Stimulated activated CD8-positive, alpha-beta memory T cell treated with anti-CD3 and anti-CD28 coated beads, Interleukin-4, amount 100 ng/mL, for 24 hours (primary cell): Measurements from ENCODE around the gene CSNK1E.

Source experiments
- DNase-seq: peaks from one replicate; pipeline ENCODE4 v3.0.0-alpha.2; 2020; ENCODE audit warnings: low read depth

Gene CSNK1E

GRCh38 chr22:38305471-38306448, 11.5 kb downstream of the CSNK1E start:
- no peak for DNase-seq

GRCh38 chr22:38304526-38304925, 12.7 kb downstream of the CSNK1E start:
- no peak for DNase-seq

- no peak for DNase-seq
Observed at GRCh38 chr22:38303974-38304373, 13.3 kb downstream of the CSNK1E start.

GRCh38 chr22:38302906-38303305, 14.3 kb downstream of the CSNK1E start:
- no peak for DNase-seq

- no peak for DNase-seq
Observed at GRCh38 chr22:38300946-38301345, 16.3 kb downstream of the CSNK1E start.

DNA sequence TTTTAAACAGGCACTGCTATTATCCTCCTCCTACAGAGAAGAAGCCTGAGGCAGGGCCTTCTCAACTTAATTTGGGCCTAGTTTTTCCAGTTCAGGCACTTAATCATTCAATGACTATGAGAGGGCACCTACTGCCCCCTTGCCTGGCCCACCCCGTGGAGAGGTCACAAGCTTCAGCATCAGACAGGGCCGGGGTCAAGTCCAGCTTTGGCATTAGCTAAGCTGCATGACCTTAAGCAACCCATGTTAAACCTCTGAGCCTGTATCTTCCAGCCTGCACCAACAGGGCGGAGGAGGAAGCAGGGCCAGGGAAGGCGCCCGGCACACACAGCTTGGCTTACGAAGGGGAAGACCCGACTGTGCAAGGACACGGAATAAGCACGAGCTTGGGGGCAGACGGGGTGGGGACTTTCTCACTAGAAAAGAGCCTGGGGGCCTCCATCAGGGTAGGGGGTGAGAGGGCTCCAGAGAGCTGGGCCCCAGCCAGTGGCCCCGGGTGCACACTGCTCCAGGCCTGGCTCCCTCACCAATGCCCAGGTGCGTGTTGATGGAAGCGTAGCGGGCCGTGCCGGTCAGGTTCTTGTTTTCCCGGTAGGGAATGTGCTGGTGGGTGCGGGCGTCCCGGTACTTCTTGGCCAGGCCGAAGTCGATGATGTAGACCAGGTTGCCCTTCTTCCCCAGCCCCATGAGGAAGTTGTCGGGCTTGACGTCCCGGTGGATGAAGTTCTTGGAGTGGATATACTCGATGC, 16.9 kb downstream of the CSNK1E start:
- DNase-seq = no peak

DNA sequence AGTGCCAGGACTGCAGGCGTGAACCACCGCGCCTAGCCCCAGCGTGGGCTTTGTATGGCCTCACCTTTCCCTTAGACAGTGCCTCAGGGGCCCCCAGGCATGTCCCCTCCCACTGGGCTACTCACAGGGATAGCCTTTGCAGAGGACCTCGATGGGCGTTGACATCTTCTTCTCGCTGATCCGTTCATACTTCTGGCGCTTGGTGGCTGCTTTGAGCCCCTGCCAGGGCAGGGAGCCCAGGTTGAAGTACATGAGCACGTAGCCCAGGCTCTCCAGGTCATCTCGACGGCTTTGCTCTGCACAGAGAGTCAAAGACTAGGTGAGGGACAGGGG, 17.5 kb downstream of the CSNK1E start:
- DNase-seq = no peak

DNA sequence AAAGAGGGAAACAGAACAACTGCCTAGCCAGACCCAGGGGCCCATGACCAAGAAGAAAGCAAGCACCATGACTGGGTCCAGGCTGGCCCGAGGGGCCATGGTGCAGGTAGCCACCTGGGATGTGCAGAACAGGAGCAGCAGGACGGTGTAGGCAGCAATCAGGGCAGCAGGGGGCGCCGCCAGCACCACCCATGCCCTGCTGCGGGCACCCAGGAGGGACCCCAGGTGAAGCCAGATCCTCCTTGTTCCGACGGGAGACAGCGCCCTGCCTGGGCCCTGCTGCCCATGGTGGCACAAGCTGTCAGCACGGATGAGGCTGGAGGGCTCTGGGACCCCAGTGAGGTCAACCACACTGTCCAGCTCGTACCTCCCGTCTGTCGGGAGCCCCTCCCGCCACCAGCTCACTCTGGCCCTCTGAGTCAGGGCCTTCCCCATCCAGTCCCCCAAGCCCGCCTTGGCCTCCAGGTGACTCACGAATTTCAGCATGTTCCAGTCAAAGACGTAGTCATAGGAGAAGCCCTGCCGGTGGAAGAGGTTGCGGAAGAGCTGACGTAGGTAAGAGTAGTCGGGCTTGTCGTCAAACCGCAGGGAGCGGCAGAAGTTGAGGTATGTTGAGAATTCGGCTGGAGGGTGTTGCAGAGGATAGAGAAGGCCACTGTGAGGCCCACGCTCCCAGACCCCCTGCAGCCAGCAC, 18.8 kb downstream of the CSNK1E start:
- no peak for DNase-seq

GRCh38 chr22:38296372-38296771, 20.9 kb downstream of the CSNK1E start:
- no peak for DNase-seq

GRCh38 chr22:38295863-38296262, 21.4 kb downstream of the CSNK1E start:
- no peak for DNase-seq

DNA sequence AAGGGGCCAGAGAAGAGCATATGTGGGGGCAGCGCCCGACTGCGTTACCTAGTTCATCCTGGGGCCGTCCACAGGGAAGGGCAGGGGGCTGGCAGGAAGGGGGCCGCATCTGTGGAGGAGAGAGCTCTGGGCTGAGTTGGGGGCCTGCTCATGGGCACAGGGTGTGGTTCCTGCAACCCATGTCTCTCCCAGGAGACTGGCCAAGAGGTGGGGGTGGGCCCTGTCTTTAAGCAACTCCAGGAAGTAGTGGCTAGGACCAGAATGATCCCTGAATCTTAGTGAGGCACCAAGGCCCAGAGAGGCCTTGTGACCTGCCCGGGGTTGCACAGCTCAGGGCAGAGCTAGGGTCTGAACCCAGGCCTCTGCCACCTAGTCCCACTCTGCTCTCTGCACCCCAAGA, 21.9 kb downstream of the CSNK1E start:
- DNase-seq = no peak

DNA sequence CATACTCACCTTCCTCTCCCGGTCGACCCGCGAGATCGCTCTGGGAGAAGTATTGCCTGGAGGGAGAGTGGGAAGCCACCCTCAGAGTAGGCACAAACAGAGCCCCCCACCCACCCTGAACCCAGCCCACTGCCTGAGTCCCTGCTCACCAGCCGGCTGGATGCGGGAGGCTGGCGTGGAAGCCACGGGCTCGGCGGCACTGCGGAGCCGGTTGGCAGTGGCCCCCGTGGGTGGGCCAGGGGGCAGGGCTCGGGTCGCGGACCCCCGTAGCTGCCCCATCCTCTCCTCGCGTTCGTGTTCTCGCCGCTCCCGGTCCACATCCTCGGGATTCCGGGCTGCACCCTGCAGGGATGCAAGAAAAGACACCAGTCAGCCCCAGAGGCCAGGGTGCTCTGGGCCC, 23.0 kb downstream of the CSNK1E start:
- no peak for DNase-seq

- no peak for DNase-seq
Observed at GRCh38 chr22:38292694-38293093, 24.5 kb downstream of the CSNK1E start.

DNA sequence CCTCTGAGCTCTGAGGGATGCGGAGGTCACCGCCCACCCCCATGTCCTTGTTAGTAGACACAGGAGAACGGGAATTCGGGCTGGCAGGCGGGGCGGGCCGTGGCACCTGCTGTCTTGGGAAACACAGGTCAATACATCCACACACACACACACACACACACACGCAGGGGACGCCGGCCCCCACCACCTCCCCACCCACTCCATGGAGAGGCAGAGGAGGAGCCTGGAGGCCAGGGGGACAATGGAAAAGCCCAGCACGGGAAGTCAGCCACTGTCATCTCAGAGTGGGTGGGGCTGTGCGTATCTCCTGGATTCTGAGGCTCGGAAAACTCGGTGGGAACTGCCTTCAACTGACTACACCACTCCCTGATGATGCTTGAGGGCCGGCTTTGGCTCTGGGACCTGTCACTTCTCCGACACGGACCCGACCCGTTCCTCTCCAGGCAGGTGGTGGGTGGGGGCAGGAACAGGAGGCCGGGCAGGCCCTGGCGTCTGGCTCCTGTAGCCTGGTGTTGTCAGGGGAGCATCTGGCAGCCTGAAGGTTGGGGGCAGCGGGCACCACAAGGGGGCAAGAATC, 25.9 kb downstream of the CSNK1E start:
- no peak for DNase-seq

DNA sequence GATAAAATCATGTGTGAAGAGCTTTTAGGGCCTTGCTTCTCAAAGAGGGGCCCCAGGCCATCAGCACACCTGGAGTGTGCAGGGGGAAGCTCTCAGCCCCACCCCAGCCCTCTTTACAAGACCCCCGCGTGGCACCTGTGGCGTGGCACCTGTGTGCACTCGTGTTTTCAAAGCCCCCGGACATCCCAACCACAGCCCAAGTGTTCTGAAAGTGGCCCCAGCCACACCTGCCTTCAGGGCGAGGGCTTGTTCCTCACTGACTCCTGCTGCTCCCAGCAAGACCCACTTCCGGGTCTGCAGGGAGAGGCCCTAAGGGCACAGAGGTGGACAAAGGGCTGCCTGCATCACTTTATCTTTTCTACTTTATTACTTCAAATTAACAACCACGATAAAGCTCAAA, 26.9 kb downstream of the CSNK1E start:
- no peak for DNase-seq

- no peak for DNase-seq
Observed at GRCh38 chr22:38289583-38290082, 27.6 kb downstream of the CSNK1E start.

GRCh38 chr22:38286915-38287669, 30.1 kb downstream of the CSNK1E start:
- DNase-seq = no peak

DNA sequence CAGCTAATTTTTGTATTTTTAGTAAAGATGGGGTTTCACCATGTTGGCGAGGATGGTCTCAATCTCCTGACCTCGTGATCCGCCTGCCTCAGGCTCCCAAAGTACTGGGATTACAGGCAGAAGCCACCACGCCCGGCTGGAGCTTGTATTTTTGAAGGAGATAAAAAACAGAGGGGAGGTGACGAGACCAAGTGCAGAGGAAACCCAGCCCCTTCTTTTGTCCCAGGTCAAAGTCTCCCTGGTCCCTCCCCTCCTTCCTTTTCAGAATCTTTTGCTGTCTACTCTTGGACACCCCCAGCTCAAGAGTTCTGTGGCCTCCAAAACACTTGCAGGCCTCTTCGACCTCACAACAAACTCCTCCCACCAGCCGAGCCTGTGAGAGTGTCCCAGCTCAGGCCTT, 32.2 kb downstream of the CSNK1E start:
- no peak for DNase-seq

DNA sequence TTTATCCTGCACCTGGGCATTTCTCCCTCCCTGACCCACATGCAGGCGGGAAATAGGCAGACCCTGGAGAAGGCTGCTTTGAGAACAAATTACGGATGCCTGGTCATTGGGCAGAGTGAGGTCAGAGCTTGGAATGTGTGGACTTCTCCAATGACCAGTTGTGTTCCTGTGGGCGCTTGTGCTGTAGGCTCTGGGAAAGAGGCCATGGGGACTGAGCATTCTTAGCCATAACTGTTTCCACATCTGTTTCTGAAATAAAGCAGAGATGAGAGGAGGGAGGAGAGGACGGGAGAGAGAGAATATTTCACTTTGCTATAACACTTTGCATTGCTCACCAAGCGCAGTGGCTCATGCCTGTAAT, 33.2 kb downstream of the CSNK1E start:
- no peak for DNase-seq

- no peak for DNase-seq
Observed at GRCh38 chr22:38282397-38282796, 34.8 kb downstream of the CSNK1E start.

DNA sequence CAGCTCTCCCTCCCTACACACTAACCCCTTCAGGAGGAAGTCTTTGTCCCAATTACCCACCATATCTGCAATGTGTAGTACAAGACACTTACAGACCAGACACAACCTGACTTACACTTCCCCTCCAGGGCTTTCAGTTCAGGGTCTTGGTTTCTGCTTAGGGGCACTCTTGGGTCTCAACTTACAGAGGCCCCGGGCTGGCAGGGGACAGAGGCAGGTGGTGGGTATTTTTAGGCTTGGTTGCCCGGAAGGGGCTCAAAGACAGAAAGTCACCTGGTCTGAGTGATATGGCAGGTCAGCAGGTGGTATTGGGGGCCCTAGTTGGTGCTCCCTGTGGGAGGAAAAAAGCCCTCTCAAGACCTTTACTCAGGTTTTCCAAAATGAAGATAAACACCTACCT, 41.1 kb downstream of the CSNK1E start:
- no peak for DNase-seq
